Sigmoid colon (tissue), 7 donors: ENCODE results near the gene TNFRSF21. TPM values are rescaled to one million over a fixed set of nuclear protein-coding genes. Genes with fewer than 3 reads are reported as not detected.

ENCODE experiments used
- DNase-seq: peaks from one replicate; pipeline ENCODE4 v3.0.0-alpha.2; 2019
- H3K27ac ChIP-seq, 4 donors: fragments of 200-600 bp; sonication (generic); one replicate each; pipeline ENCODE4 v1.5.1; 2016 to 2019; ENCODE audit warnings: mild to moderate bottlenecking in 1 of 4
- H3K27me3 ChIP-seq, 3 donors: fragments of 200-600 bp; sonication (generic); one replicate each; pipeline ENCODE4 v1.5.1; 2019; ENCODE audit warnings: mild to moderate bottlenecking in 1 of 3
- H3K36me3 ChIP-seq, 4 donors: fragments of 200-600 bp; sonication (generic); one replicate each; pipeline ENCODE4 v1.5.1; 2016 to 2019
- H3K4me1 ChIP-seq, 4 donors: fragments of 200-600 bp; sonication (generic); one replicate each; pipeline ENCODE4 v1.5.1; 2017 to 2019
- H3K4me3 ChIP-seq, 4 donors: fragments of 200-600 bp; sonication (generic); one replicate each; pipeline ENCODE4 v1.5.1; 2017 to 2019; ENCODE audit warnings: mild to moderate bottlenecking in 2 of 4, moderate library complexity in 1 of 4
- H3K9me3 ChIP-seq, 4 donors: fragments of 200-600 bp in 3 of 4; sonication (generic) in 3 of 4; one replicate each; pipeline versions ENCODE4 v1.5.1 to v1.6.1; 2013 to 2019
- EP300 ChIP-seq, 4 donors: sonication (generic); formaldehyde crosslinking; IDR thresholded peaks; one replicate each; pipeline ENCODE4 v1.6.1; 2017; ENCODE audit warnings: antibody characterized with exemption in 4 of 4
- POLR2A ChIP-seq, 2 donors: fragments of 450-650 bp; IDR thresholded peaks; one replicate each; pipeline ENCODE4 v1.6.1; 2016; ENCODE audit warnings: antibody characterized with exemption in 2 of 2, mild to moderate bottlenecking in 2 of 2, moderate library complexity in 2 of 2
- POLR2AphosphoS5 ChIP-seq, 4 donors: sonication (generic); formaldehyde crosslinking; IDR thresholded peaks; one replicate each; pipeline ENCODE4 v1.6.1; 2017; ENCODE audit warnings: antibody characterized with exemption in 4 of 4
- WGBS, 2 donors: extraction: QIAGEN DNeasy Blood & Tissue Kit; methylation state at CpG; one replicate each; pipeline ENCODE4 v1.1.7; 2013; 5-methylcytosine and 5-hydroxymethylcytosine counted together
- intact Hi-C: fragments of 100-400 bp; cut with DNase I; formaldehyde crosslinking; loops from one replicate; pipeline ENCODE4 v1.15.1; 2023
- polyA plus RNA-seq, 3 donors: library from polyadenylated mRNA; stranded (reverse); fragments of 200-250 nt; gene quantifications; one replicate each; pipeline ENCODE4 v1.2.3, GENCODE V29; 2013
- total RNA-seq, 4 donors: library from RNA; depleted of rRNA; stranded (reverse); fragments of >200 nt; gene quantifications; one replicate each; pipeline ENCODE4 v1.1.0, GENCODE V29; 2016
- TF ChIP-seq, protein P1 (sequence below), 4 experiments: fragments of 450-650 bp in 3 of 4; fragments of 200-600 bp in 1 of 4; IDR thresholded peaks; one replicate each; pipeline ENCODE4 v1.5.1; 2016 to 2019; ENCODE audit warnings: antibody characterized with exemption in 4 of 4, mild to moderate bottlenecking in 3 of 4, moderate library complexity in 2 of 4
- donor health status: healthy with polysubstance abuse.
- donor health status: Bipolar disorder and iron deficiency.
- donor health status: healthy.

TNFRSF21 gene
- total and polyA plus RNA-seq, 7 donors: 15.8 to 49.9 (median 25.3) TPM

DNA sequence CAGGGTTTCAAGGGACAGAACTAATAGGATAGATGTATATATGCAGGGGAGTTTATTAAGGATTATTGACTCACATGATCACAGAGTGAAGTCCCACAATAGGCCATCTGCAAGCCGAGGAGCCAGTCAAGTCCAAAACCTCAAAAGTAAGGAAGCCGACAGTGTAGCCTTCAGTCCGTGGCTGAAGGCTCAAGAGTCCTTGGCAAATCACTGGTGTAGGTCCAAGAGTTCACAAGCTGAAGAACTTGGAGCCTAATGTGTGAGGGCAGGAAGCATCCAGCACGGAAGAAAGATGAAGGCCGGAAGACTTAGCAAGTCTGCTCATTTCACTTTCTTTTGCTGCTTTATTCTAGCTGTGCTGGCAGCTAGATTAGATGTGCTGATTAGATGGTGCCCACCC, 128.0 kb downstream of the TNFRSF21 start:
- 95 to 97% methylated on average over 5 of the region's 5 CpGs for WGBS, 2 donors
- Histone ChIP-seq H3K36me3 (no peaks in the 10 kb centered on the region), H3K4me1 (peaks cover 0 to 7% (median under 1%) of the 10 kb centered on the region in 4 donors), H3K4me3 (no peak overlapping the region), H3K27me3 (no peaks in the 10 kb centered on the region), H3K27ac (no peak overlapping the region), H3K9me3 (no peaks in the 10 kb centered on the region)
- DNase-seq: no peak
- TF ChIP-seq, protein P1, sequence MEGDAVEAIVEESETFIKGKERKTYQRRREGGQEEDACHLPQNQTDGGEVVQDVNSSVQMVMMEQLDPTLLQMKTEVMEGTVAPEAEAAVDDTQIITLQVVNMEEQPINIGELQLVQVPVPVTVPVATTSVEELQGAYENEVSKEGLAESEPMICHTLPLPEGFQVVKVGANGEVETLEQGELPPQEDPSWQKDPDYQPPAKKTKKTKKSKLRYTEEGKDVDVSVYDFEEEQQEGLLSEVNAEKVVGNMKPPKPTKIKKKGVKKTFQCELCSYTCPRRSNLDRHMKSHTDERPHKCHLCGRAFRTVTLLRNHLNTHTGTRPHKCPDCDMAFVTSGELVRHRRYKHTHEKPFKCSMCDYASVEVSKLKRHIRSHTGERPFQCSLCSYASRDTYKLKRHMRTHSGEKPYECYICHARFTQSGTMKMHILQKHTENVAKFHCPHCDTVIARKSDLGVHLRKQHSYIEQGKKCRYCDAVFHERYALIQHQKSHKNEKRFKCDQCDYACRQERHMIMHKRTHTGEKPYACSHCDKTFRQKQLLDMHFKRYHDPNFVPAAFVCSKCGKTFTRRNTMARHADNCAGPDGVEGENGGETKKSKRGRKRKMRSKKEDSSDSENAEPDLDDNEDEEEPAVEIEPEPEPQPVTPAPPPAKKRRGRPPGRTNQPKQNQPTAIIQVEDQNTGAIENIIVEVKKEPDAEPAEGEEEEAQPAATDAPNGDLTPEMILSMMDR (IDR thresholded peaks at IDR 0.05): no peak
- TF ChIP-seq POLR2AphosphoS5 (IDR thresholded peaks at IDR 0.05) (no peak), EP300 (IDR thresholded peaks at IDR 0.05) (no peak), POLR2A (IDR thresholded peaks at IDR 0.05) (no peak)
- intact Hi-C loops: no loop called here

Other genes with a start within 250 kb of the TNFRSF21 start
- gene CD2AP, start 167.9 kb upstream of the TNFRSF21 start, total RNA-seq: 10 to 100 TPM; 17.7 to 21.8 (median 20.1) TPM
- 10 to 100 TPM; 32.1 to 80.2 (median 74.5) TPM for gene CD2AP, start 167.9 kb upstream of the TNFRSF21 start, polyA plus RNA-seq